DMS153 treated with DMSO at 0.1 percent for 48 hours (cell line): ENCODE data around the gene SUGP2.

ENCODE experiments used
- DNase-seq: peaks from one replicate; lab custom pipeline; 2025; ENCODE audit not compliant: unreplicated experiment; lab: John Stamatoyannopoulos, UW

SUGP2 gene

GRCh38 chr19:19059837-19060611 lies 26.7 kb upstream of the SUGP2 start:
- no peak for DNase-seq

DNA sequence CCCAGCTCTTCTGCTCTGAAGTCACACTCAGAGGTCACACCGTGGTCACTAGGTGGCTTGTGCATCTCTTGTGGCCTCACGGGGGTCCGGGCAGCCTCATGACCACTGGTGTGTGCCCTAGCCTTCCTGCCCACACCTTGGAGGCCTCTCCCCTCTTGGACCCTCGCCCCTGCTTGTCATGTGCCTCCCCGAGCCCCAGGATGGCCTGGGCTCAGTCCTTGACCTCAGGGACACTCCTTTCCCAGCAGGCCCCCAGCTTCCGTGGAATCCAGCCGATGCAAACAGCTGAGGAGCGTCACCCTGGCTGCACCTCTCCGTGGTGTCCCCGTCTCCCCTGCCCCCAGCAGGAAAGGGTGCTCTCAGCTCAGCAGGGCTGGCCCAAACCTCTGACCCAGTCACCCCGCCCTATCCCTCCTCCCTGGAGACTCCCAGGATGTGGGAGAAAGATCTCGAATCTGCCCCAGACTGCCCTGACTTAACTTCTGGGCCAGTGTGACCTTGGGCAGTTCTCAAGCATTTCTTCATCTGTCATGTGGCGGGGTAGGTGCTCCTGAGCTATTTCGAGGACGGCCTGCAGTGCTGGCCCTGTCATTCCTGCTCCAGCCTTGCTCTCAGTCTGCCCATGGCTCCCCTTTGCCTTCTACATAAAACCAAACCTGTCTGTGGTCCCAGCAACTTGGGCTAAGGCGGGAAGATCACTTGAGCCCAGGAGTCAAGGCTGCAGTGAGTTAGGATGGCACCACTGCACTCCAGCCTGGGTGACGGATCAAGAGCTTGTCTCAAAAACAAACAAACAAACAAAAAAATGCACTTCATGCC lies 25.9 kb upstream of the SUGP2 start:
- no peak for DNase-seq

DNA sequence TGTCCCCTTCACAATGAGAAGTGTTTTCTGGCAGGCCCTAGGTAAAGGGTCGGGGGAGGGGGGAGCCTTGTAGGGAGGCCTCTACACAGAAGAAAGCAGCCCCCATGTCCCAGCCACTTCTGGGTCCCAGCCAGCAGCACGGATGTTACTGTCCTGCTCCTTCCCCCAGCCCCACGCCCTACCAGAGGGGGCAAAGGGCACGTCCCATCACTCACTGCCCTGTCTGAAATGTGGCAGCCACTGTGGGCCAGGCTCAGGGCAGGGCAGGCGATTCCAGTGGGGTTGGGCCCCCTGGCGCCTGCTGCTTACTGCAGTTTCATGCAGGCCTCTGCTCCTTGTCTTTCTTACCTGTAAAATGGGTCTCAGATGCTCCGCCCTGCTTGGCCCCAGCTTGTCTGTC lies 24.4 kb upstream of the SUGP2 start:
- no peak for DNase-seq

GRCh38 chr19:19057317-19057716 lies 24.0 kb upstream of the SUGP2 start:
- no peak for DNase-seq

- no peak for DNase-seq
Observed at GRCh38 chr19:19056636-19057275, 23.4 kb upstream of the SUGP2 start.

GRCh38 chr19:19055701-19056100 lies 22.4 kb upstream of the SUGP2 start:
- no peak for DNase-seq

- no peak for DNase-seq
Observed at GRCh38 chr19:19054939-19055440, 21.7 kb upstream of the SUGP2 start.

GRCh38 chr19:19054315-19054938 lies 21.1 kb upstream of the SUGP2 start:
- no peak for DNase-seq

DNA sequence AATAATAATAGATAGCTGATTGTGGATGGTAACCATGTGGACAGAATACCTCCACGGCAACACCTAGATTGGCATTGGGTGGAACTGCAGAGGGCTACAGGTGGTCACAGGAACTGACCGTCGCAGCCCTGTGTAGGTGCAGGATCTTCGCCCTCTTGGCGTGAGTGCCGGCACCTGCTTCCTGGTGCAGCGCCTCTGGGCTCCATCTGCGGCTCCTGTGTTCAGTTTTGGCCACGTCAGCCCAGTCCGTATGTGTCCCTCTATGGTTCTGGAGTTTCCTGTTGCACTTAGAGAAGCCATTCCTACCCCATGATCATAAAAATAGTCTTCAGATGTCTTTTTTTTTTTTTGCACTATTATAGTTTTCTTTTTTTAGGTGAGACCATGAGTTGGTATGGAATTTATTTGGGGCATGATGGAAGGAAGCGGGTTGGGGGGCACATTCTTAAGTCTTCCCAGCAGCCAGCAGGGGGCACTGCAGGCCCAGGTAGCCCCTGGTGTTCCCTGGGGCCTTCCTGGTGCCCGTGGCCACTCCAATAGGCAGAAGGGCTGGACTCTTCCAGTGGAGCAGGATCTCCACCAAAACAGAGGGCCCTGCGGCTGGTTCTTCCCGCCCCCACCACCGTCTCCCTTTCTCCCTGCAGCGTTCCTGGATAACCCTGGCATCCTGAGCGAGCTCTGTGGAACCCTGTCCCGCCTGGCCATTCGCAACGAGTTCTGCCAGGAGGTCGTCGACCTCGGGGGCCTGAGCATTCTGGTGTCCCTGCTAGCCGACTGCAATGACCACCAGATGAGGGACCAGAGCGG lies 20.4 kb upstream of the SUGP2 start:
- peak; percentile 17 for DNase-seq

DNA sequence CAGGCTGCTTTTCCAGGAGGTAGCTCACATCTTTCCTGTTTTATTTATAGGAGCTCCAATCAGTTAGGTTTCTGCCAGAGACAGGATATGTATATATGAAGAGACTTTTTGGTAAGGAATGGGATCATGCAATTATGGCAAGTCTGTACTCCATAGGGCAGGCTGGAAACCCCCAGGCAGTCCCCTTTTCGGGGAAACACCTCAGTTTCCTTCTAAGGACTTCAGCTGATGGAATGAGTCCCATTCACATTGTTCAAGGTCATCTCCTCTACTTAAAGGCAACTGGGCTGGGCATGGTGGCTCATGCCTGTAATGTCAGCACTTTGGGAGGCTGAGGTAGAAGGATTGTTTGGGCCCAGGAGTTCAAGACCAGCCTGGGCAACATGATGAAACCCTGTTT lies 19.6 kb upstream of the SUGP2 start:
- no peak for DNase-seq

DNA sequence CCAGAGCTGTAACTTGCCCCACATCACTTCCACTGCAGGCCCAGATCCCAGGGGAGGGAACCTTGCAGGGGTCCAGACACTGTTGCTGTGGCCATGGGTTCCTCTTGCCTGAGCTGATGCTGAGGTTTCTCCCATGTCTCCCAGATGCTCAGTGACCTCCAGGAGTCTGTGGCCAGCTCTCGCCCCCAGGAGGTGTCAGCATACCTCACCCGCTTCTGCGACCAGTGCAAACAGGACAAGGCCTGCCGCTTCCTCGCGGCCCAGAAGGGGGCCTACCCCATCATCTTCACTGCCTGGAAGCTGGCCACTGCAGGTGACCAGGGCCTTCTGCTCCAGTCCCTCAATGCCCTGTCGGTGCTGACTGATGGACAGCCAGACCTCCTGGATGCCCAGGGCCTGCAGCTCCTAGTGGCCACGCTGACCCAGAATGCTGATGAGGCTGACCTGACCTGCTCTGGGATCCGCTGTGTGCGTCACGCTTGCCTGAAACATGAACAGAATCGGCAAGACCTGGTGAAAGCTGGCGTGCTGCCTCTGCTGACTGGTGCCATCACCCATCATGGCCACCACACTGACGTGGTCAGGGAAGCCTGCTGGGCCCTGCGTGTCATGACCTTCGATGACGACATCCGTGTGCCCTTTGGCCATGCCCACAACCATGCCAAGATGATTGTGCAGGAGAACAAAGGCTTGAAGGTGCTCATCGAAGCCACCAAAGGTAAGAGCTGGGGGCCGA lies 18.3 kb upstream of the SUGP2 start:
- no peak for DNase-seq

DNA sequence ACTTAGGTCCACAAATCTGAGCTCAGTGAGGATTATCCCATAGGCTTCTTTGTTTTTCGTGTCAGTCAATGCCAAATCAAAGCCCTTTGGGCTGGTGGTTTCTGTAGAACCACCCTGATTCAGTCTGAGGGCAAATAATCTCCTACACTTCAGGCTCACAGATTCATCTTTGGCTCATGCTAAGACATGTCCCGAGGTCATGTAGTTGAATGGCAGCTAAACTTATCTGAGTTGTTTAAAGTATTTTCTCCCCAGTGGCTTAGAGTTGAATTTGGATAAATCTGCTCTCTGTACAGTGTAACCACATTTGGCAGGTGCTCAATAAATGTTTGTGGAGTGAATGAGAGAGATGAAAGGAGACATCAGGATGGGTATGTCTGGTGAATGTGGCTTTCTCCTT lies 17.4 kb upstream of the SUGP2 start:
- DNase-seq, result no peak

DNA sequence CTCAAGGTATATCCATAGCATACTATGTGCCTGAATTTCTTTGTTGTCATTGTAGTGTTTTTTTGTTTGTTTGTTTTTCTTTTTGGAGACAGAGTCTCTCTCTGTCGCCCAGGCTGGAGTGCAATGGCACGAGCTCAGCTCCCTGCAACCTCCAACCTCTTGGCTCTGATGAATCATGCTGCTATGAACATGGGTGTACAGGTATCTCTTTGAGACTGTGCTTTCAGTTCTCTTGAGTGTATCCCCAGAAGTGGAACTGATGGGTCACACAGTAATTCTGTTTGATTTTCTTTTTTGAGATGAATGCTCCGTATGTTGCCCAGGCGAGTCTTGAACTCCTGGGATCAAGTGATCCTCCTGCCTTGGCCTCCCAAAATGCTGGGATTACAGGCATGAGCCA lies 16.8 kb upstream of the SUGP2 start:
- no peak for DNase-seq

DNA sequence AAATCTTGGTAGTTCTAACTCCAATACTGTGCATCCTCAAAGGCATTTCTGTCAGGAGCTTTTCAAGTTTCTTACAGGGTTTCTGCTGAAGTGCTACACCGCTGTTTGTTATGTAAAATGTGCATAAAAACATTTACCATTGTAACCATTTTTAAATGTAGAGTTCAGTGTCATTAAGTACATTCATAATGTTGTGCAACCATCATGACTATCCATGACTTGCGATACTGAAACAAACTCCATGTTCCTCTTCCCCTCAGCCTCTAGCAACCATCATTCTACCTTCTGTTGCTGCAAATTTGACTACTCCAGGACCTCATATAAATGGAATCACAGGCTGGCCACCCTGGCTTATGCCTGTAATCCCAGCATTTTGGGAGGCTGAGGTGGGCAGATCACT lies 16.1 kb upstream of the SUGP2 start:
- no peak for DNase-seq

- DNase-seq, result no peak
Observed at GRCh38 chr19:19043881-19044280, 10.6 kb upstream of the SUGP2 start.

GRCh38 chr19:19043481-19043880 lies 10.2 kb upstream of the SUGP2 start:
- no peak for DNase-seq

DNA sequence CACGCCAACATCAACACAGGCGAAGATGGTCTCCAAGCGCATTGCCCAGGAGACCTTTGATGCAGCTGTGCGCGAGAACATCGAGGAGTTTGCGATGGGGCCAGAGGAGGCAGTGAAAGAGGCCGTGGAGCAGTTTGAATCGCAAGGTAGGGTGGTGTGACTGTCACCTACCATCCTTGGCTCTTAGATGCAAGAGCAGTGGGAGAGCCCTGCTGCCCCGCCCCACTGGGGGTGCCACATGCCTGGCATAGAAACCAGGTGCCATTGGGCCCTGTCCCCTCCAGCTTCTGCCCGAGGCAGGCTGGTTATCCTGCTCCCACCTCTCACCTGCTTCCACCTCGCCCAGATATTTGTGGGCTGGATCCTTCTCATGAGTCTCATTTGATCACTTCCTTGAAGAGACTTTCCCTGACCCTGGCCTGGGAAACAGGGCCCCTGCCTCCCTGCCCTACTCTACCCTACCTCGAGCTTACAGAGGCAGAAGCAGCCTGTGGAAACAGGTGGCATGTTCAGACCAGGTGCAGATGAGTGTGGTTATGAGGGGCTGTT lies 9.5 kb upstream of the SUGP2 start:
- DNase-seq, result no peak

GRCh38 chr19:19040417-19040816 lies 7.1 kb upstream of the SUGP2 start:
- DNase-seq, result no peak

DNA sequence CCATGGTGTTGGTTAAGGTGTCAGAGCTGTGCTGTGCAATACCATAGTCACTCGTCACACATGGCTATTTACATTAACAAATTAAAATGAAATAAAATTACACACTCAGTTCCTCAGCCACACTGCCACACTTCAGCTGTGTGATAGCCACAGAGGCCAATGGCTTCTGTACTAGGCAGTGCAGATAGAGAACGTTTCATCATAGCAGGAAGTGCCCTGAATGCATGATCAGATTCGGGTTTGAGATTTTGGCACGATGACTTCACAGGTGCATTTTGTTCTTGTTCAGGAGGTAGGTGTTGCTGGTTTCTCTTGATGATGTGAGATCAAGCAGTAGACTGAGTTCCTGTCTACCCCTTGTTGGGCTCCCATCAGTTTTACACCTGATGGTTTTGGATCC lies 6.6 kb upstream of the SUGP2 start:
- no peak for DNase-seq
